Activated T-cell treated with anti-CD3 and anti-CD28 coated beads for 24 hours (primary cell): ENCODE data around the gene RAB25.

Experiments
- DNase-seq: peaks from one replicate; pipeline ENCODE4 v3.0.0-alpha.2; 2020; ENCODE audit warnings: low read depth

Gene RAB25

DNA sequence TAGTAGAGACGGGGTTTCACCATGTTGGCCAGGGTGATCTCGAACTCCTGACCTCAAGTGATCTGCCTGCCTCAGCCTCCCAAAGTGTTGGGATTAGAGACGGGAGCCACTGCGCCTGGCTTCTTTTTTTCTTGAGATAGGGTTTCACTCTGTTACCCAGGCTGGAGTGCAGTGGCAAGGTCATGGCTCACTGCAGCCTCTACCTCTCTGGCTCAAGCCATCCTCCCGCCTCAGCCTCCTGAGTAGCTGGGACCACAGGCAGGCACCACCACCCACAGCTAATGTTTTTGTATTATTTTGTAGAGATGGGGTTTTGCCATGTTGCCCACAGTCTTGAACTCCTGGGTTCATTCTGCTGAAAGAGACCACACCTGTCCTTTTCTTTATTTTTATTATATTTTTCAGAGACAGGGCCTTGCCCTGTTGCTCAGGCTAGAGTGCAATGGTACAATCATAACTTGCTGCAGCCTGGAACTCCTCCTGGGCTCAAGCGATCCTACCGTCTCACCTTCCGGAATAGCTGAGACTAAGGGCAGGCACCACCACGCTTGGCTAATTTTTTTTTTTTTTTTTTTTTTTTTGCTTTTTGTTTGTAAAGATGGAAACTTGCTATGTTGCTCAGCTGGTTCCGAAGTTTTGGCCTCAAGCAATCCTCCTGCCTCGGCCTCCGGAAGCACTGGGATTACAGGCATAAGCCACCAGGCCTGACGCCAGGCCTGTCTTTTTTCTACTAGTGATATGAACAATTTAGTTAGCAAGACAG lies 56.6 kb downstream of the RAB25 start:
- DNase-seq: no peak

DNA sequence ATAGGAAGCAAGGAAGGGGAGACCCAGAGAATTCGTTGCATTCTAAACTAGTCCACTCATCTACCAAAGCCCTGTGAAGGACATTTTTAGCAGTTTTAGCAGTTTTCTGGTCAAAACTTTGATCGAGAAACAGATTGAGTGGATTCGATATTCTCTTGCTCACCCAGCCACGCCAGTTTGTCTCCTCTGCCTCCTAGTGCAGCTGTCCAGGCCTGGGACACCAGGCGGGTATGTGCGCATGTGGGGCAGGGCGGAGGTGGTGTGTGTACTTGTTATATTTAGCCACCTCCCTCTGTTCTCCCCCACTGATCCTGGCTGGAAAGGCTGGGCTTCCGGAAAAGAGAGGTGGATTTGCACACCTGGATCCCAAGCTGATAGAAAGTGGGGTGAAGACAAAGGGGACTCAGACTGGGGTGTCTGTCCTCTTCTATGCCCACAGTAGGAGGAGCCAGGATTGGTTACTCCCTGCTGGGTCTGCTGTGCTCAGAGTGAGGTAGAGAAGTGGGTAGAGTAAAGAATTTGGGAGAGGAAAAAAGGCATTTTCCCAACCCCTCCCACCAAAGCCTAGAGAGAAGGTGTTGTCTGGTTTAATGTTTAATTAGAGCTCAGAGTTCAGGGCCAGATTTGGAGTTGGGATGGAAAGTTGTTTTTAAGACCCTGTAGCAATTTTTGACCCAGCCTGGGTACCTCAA lies 57.4 kb downstream of the RAB25 start:
- no peak for DNase-seq

DNA sequence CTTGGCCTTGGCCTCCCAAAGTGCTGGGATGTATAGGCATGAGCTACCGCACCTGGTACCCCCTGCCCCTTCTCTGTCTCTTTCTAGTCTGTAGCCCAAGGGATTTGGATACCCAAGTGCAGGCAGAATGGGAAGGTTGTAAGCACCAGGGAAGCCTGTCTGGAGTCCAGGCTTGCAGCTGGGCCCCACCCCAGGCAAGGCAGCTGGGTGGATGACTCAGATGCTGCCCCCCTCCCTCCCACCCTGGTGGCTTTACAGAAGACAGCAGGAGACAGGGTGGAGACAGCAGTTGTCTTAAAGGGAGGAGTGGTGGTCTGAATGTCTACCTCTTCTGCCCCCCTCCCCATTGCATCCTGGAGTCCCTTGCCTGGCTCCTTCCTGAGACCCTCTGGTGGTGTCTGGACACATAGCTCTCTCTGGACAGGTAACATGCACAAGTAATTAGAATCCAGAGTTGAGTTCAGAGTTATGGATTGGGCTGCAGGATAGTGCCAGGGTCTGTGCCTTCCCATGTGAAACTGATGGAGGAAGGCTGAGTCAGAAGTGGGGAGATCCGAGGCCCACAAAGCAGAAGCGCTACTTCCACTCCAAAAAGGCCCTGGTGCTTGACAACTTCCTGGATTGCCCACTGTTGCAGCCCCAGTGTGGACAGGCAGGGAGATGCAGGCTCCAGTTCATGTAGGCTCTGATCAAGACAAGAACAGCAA lies 58.7 kb downstream of the RAB25 start:
- no peak for DNase-seq
